ENCODE data around the gene N4BP2L2.
"Not testable (repeated sequence)": the region's sequence is repeated elsewhere in the genome, so short reads cannot be mapped to it uniquely, and the experiment has no call there.

N4BP2L2 gene

DNA sequence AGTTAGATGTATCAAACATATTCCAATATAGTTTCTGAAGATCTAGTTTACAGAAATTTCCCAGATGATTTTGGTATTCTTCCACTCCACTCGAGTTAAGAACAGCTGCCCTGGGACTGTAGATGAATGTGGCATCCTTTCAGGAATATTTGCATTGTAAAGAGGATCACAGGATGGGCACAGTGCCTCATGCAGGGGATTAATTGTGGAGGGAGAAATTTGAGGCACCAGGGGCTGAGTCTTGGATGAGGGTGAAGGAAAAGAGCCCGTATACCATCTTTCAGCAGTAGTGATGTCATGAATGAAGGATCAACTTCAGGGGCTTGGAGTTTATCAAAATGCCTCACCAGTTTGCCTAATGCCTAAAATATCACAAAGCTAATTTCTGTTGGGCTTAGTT is 43.7 kb upstream of the N4BP2L2 start:
- TF ChIP-seq, protein P1, sequence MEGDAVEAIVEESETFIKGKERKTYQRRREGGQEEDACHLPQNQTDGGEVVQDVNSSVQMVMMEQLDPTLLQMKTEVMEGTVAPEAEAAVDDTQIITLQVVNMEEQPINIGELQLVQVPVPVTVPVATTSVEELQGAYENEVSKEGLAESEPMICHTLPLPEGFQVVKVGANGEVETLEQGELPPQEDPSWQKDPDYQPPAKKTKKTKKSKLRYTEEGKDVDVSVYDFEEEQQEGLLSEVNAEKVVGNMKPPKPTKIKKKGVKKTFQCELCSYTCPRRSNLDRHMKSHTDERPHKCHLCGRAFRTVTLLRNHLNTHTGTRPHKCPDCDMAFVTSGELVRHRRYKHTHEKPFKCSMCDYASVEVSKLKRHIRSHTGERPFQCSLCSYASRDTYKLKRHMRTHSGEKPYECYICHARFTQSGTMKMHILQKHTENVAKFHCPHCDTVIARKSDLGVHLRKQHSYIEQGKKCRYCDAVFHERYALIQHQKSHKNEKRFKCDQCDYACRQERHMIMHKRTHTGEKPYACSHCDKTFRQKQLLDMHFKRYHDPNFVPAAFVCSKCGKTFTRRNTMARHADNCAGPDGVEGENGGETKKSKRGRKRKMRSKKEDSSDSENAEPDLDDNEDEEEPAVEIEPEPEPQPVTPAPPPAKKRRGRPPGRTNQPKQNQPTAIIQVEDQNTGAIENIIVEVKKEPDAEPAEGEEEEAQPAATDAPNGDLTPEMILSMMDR (IDR thresholded peaks at IDR 0.05; ENCODE audit: low read depth, low read length, missing control alignments): no peak
- no peak for DNase-seq (ENCODE audit: extremely low read depth, low read depth)
- H3K4me3 ChIP-seq (replicated peaks; ENCODE audit: low read depth, low read length): no peak overlapping the region

DNA sequence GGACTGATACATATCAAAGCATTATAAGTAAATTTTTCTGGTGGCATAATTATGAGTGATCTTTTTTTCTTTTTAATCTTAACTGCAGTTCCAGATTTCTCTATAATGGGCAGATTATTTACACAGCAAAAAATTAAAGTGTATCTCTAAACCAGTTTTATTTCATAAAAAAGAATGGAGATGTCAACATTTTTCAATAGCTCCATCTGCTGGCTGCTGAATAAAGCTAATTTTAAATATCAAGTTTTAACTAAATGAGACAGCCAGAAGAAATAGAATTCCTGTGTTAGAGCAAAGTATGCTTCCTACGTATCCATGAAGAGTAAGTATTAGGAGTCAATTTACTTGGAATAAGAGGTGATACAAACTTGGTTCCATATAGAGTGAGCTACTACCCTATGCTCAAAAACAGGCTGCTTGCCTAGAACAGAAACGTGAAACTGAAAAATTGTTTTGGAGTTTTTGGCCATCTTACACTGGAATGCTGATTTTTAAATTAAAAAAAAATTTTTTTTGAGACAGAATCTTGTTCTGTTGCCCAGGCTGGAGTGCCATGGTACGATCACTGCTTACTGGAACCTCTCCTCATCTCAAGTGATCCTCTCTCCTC is 42.7 kb upstream of the N4BP2L2 start:
- DNase-seq (ENCODE audit: extremely low read depth, low read depth): no peak
- TF ChIP-seq, protein P1 (IDR thresholded peaks at IDR 0.05; ENCODE audit: low read depth, low read length, missing control alignments): peak; percentile 29
- H3K4me3 ChIP-seq (replicated peaks; ENCODE audit: low read depth, low read length): no peak overlapping the region

DNA sequence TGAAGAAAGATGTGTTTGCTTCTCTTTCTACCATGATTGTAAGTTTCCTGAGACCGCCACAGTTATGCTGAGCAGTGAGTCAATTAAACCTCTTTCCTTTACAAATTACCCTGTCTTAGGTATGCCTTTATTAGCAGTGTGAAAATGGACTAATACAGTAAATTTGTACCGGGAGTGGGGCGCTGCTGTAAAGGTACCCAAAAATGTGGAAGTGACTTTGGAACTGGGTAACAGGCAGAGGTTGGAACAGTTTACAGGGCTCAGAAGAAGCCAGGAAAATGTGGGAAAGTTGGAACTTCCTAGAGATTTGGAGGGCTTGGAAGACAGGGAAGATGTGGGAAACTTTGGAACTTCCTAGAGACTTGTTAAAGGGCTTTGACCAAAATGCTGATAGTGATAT is 38.4 kb upstream of the N4BP2L2 start:
- no peak for DNase-seq (ENCODE audit: extremely low read depth, low read depth)
- H3K4me3 ChIP-seq (replicated peaks; ENCODE audit: low read depth, low read length): no peak overlapping the region
- TF ChIP-seq, protein P1 (IDR thresholded peaks at IDR 0.05; ENCODE audit: low read depth, low read length, missing control alignments): no peak

DNA sequence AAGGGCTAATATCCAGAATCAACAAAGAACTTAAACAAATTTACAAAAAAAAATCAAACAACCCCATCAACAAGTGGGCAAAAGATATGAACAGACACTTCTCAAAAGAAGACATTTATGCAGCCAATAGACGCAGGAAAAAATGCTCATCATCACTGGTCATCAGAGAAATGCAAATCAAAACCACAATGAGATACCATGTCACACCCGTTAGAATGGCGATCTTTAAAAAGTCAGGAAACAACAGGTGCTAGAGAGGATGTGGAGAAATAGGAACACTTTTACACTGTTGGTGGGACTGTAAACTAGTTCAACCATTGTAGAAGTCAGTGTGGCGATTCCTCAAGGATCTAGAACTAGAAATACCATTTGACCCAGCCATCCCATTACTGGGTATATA is 37.1 kb upstream of the N4BP2L2 start:
- not testable (repeated sequence) for DNase-seq (ENCODE audit: extremely low read depth, low read depth); H3K4me3 ChIP-seq (replicated peaks; ENCODE audit: low read depth, low read length)

DNA sequence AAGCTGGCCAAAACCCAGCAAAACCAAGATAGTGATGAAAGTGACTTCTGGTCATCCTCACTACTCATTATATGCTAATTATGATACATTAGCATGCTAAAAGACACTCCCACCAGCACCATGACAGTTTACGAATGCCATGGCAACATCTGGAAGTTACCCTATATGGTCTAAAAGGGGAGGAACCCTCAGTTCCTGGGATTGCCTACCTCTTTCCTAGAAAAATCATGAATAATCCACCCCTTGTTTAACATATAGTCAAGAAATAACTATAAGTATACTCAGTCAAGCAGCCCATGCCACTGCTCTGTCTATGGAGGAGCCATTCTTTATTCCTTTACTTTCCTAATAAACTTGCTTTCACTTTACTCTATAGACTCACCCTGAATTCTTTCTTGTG is 22.2 kb upstream of the N4BP2L2 start:
- DNase-seq (ENCODE audit: extremely low read depth, low read depth); H3K4me3 ChIP-seq (replicated peaks; ENCODE audit: low read depth, low read length): not testable (repeated sequence)

DNA sequence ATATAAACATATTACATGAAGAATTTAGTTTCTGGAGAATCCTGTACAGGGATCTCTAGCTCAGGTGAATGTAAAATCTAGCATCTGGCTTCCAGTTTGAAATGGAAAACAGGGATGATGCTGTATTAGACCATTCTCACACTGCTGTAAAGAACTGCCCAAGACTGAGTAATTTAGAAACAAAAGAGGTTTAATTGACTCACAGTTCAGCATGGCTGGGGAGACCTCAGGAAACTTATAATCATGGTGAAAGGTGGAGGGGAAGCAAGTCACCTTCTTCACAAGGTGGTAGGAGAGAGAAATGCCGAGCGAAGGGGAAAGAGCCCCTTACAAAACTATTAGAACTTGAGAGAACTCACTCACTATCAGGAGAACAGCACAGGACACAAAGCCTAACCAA is 17.0 kb upstream of the N4BP2L2 start:
- no peak for DNase-seq (ENCODE audit: extremely low read depth, low read depth)
- TF ChIP-seq, protein P1 (IDR thresholded peaks at IDR 0.05; ENCODE audit: low read depth, low read length, missing control alignments): no peak
- H3K4me3 ChIP-seq (replicated peaks; ENCODE audit: low read depth, low read length): no peak overlapping the region

DNA sequence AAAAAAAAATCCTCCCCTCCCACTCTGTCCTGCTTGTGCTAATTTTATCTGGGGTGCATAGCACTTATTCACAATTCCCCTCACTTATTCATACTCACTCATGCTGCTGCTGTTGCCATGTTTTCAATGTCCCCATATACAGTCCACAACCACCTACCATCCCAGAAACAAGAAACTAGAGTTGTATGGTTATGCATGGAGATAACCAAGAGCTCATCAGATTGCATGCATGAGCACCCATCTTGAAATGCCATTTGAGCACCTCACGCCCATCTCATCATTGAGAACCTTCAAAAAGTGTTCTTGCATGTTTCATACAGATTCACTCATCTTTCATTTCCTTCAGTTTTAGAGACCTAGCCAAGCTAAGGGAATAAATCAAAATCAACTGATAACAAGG is 15.1 kb upstream of the N4BP2L2 start:
- DNase-seq (ENCODE audit: extremely low read depth, low read depth): no peak
- TF ChIP-seq, protein P1 (IDR thresholded peaks at IDR 0.05; ENCODE audit: low read depth, low read length, missing control alignments): no peak
- no peak overlapping the region for H3K4me3 ChIP-seq (replicated peaks; ENCODE audit: low read depth, low read length)

DNA sequence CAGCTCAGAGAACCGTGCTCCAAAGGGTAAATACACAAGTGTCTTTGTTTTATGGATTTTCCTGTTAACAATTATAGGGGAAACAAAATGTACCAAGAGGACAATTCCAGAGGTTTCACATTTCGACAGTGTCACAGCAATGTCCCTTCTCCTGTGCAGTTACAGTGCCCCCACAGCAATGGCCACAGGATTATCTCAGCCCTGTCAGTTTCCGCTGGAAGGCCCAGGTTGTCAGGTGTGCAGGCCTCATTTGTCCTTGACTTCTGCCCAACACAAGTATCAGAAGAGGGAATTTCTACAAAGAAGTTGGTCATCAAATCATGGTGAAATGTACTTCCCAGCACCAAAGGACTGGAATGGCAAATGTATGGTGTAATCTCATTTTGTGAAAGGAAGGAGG is 11.2 kb upstream of the N4BP2L2 start:
- no peak for DNase-seq (ENCODE audit: extremely low read depth, low read depth)
- TF ChIP-seq, protein P1 (IDR thresholded peaks at IDR 0.05; ENCODE audit: low read depth, low read length, missing control alignments): no peak
- no peak overlapping the region for H3K4me3 ChIP-seq (replicated peaks; ENCODE audit: low read depth, low read length)

Measured in HFF-Myc (cell line).